Activated T-cell treated with anti-CD3 and anti-CD28 coated beads, Interleukin-2, amount 50 U/mL, for 24 hours (primary cell): ENCODE data around the gene RAD9A.

Source experiments
- DNase-seq: peaks from one replicate; pipeline ENCODE4 v3.0.0-alpha.2; 2020
- H3K27ac Mint-ChIP-seq: 2 replicates; pipeline ENCODE4 v1.8.0; 2020; ENCODE audit warnings: mild to moderate bottlenecking, mixed read lengths
- H3K27me3 Mint-ChIP-seq: 2 replicates; pipeline ENCODE4 v1.8.0; 2020; ENCODE audit warnings: mixed read lengths
- H3K36me3 Mint-ChIP-seq: 2 replicates; pipeline ENCODE4 v1.8.0; 2020; ENCODE audit warnings: low read depth, mixed read lengths
- H3K4me1 Mint-ChIP-seq: 2 replicates; pipeline ENCODE4 v1.8.0; 2020; ENCODE audit warnings: low read depth, mixed read lengths
- H3K4me3 Mint-ChIP-seq: 2 replicates; pipeline ENCODE4 v1.8.0; 2020; ENCODE audit warnings: mild to moderate bottlenecking, moderate library complexity, mixed read lengths
- H3K9me3 Mint-ChIP-seq: 2 replicates; pipeline ENCODE4 v1.8.0; 2020; ENCODE audit warnings: mixed read lengths

The RAD9A gene

DNA sequence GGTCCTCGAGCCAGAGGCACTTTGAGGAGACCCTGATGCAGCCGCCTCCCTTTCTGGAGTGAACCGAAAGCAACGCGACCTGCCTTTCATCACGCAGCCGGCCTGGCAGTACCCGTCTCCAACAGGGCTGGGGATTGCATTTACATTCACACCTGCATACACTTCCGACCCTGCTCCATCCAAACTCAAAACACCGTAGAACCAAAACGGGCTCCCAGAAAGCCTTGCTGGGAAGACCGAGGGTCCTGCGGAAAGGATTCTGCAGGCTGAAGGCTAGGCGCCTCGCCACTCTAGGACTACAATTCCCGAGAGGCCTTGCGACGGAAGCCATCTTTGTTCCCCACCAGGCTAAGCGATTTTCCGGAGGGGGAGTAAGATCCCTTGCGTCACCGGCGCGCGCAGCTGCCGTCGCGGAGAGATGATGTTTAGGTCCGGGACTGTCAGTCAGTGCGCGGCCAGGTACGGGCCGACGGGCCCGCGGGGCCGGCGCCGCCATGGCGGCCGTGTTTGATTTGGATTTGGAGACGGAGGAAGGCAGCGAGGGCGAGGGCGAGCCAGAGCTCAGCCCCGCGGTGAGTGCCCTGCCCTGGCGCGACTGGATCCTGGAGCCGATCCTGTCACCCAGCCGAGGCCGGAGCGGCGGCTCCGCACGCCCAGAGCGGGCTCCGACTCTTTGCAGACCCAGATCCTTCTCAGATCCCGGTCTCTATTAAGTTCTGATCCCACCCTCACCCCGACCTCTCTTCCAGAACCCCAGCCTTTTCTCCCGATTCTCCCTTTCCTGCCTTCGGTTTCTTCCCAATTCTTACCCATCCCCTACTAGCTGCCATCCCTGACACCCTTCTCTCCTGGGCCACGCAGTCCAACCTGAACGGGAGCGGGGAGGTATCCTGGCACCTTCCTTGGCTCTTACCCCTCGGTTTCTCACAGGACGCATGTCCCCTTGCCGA is 36.5 kb downstream of the RAD9A start, which contains the start of gene RPS6KB2:
RPS6KB2 (plus strand) TSS at position 443 of the 950 bp plus-strand sequence; CDS start at position 495, 52 bp downstream.
- Mint-ChIP-seq H3K4me1 (peaks cover 42% of the 10 kb centered on the region), H3K4me3 (peak within 1 kb of the TSS; percentile 92), H3K36me3 (peaks cover 48% of the 10 kb centered on the region), H3K9me3 (no peaks in the 10 kb centered on the region), H3K27ac (peak within 1 kb of the TSS; percentile 97), H3K27me3 (no peaks in the 10 kb centered on the region)
- peak; percentile 100 for DNase-seq

DNA sequence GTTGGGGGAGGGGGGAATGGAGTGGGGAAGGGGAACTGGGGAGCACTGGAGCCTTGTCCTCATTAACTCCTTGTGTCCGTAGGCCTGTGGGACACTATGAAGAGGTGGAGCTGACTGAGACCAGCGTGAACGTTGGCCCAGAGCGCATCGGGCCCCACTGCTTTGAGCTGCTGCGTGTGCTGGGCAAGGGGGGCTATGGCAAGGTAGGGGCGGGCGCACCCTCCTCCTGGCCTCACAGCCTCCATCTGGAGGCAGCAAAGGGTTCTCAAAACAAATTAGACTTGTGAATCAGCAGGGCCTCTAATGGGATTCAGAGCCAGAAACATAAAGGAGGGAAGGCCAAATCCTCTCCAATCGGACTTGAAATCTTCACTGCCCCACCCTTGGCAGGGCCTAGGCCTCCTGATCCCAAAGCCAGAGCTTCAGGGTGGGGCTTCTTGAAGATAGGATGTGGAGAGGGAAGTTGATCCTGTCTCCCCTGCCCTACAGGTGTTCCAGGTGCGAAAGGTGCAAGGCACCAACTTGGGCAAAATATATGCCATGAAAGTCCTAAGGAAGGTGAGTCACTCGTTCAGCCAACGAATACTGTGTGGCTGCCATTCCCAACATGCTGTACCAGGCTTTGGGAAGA is 37.4 kb downstream of the RAD9A start:
- Mint-ChIP-seq H3K9me3 (no peaks in the 10 kb centered on the region), H3K27ac (peak overlapping the region; percentile 97), H3K4me1 (peaks cover 50% of the 10 kb centered on the region), H3K27me3 (no peaks in the 10 kb centered on the region), H3K4me3 (peak overlapping the region; percentile 92), H3K36me3 (peaks cover 56% of the 10 kb centered on the region)
- DNase-seq, result no peak

DNA sequence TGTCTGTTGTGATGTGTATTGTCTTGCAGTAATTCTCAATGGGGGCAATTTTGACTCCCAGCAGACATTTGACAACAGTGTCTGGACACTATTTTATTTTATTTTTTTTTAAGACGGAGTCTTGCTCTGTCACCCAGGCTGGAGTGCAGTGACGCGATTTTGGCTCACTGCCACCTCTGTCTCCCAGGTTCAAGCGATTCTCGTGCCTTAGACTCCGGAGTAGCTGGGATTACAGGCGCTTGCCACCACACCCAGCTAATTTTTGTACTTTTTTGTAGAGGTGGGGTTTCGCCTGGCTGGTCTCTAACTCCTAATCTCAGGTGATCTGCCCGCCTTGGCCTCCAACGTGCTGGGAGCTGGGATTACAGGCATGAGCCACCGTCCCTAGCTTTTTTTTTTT is 37.9 kb downstream of the RAD9A start:
- Mint-ChIP-seq H3K4me1 (peaks cover 56% of the 10 kb centered on the region), H3K27me3 (no peaks in the 10 kb centered on the region), H3K9me3 (no peaks in the 10 kb centered on the region), H3K4me3 (peak overlapping the region; percentile 92), H3K36me3 (peaks cover 61% of the 10 kb centered on the region), H3K27ac (peak overlapping the region; percentile 97)
- no peak for DNase-seq

DNA sequence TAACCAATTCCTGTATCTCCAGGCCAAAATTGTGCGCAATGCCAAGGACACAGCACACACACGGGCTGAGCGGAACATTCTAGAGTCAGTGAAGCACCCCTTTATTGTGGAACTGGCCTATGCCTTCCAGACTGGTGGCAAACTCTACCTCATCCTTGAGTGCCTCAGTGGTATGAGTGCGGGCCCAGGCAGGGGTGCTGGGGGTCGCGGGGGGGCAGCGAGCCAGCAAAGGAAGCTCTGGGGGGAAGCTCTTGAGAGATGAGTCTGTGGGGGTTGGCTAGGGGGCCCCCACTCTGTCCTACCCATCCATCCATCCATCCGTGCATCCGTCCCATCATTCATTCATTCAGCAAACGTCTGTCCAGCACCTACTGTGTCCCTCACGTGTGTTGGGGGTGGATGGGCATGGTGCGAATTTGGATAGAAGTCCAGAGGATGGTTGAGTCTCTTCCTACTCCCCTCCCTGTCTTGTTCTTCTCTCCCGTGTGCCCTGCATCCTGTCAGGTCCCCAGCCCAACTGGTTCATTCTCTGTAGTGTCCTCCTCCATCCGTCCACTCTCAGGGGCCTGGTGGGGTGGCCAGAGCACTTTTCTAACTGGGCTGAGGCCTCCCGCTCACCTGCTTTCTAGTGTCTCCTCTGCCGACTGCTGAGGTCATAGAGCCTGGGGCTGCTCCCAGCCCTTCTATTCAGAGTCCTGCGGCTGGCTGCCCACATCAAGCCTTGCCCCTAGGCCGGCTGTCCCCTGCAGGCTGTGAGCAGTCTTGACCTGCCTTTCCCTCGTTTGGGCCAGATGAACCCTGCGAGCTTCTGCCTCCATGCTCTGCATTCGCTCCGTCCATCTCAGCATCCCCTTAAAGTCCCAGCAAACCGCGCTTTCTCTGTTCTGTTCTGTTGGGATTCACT is 39.8 kb downstream of the RAD9A start:
- no peak for DNase-seq
- no peaks in the 10 kb centered on the region for H3K27me3 Mint-ChIP-seq
- peak overlapping the region; percentile 97 for H3K27ac Mint-ChIP-seq
- H3K4me3 Mint-ChIP-seq, result no peak overlapping the region
- peaks cover 77% of the 10 kb centered on the region for H3K36me3 Mint-ChIP-seq
- peaks cover 68% of the 10 kb centered on the region for H3K4me1 Mint-ChIP-seq
- H3K9me3 Mint-ChIP-seq, result no peaks in the 10 kb centered on the region

DNA sequence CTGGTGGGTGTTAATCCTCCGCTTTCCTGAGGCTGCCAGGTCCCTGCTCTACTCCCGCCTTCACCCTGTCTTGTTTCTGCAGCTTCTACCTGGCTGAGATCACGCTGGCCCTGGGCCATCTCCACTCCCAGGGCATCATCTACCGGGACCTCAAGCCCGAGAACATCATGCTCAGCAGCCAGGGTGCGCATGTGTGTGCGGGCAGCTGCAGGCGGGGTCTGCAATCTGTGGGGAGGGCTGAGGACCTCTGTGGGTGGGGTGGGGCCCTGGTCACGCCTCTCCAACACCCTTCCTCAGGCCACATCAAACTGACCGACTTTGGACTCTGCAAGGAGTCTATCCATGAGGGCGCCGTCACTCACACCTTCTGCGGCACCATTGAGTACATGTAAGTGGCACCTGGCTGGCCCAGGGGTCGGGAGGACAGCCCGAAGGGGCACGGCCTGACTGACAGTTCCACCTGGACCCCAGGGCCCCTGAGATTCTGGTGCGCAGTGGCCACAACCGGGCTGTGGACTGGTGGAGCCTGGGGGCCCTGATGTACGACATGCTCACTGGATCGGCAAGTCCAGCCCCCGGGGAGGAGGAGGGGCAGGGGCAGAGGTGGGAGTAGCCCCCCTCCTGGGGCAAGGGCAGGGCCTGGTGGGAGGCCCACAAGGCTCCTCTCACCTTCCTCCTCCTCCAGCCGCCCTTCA is 41.0 kb downstream of the RAD9A start:
- no peak overlapping the region for H3K4me3 Mint-ChIP-seq
- H3K27ac Mint-ChIP-seq, result peak overlapping the region; percentile 97
- peaks cover 88% of the 10 kb centered on the region for H3K36me3 Mint-ChIP-seq

DNA sequence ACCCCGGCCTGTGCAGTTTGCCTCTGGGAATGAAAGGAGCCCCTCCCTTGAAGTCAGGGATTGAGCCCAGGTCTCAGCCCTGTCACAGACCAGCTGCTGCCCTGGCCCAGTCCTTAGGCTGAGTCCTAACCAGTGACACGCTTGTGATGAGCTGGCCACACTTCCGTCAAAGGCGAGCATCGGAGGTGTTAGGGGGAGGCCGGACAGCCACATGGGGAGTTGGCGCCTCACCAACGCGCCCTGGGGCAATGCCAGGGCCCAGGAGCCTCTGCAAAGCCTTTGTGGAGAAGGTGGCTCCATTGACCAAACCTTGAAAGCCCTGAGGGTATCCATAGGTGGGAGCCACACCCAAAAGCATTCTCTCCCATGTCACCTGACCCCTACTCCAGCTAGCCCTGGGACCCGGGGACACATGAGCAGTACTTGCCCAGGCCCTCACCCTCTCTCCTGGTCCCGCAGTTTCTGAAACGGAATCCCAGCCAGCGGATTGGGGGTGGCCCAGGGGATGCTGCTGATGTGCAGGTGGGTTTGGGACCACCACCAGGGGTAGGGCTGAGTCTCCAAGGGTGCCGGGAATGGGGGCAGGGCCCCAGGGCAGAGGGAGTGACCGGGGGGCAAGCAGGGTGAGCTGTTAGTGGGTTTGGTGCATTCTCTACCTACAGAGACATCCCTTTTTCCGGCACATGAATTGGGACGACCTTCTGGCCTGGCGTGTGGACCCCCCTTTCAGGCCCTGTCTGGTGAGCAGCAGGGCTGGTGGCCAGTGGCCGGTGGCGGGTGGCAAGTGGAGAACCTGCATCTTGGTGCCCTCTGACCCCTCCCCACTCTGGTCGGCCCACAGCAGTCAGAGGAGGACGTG is 42.0 kb downstream of the RAD9A start:
- Mint-ChIP-seq H3K9me3 (no peaks in the 10 kb centered on the region), H3K36me3 (peaks cover 93% of the 10 kb centered on the region), H3K4me1 (peaks cover 62% of the 10 kb centered on the region), H3K27ac (peak overlapping the region; percentile 97), H3K4me3 (peak overlapping the region; percentile 57), H3K27me3 (no peaks in the 10 kb centered on the region)
- peak; percentile 54 for DNase-seq

More for the DNA sequence above, 41.0 kb downstream of the RAD9A start:
- peak; percentile 43 for DNase-seq
- Mint-ChIP-seq H3K27me3 (no peaks in the 10 kb centered on the region), H3K9me3 (no peaks in the 10 kb centered on the region), H3K4me1 (peaks cover 63% of the 10 kb centered on the region)

DNA sequence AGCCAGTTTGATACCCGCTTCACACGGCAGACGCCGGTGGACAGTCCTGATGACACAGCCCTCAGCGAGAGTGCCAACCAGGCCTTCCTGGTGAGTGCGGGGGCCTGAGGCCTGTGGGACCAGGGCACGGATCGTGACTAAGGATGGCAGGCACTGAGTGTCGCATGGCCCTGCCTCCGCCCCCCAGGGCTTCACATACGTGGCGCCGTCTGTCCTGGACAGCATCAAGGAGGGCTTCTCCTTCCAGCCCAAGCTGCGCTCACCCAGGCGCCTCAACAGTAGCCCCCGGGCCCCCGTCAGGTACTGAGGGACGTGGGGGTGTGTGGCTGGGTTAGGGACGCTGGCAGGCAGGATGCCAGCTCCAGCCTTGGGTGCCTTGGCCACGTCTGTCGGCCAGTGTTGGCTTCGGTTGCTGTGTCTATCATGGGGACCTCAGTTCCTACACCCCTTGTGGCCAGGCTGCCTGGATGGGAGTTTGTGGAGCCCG is 42.7 kb downstream of the RAD9A start:
- peak overlapping the region; percentile 57 for H3K4me3 Mint-ChIP-seq
- peak; percentile 68 for DNase-seq
- peaks cover 65% of the 10 kb centered on the region for H3K4me1 Mint-ChIP-seq
- peak overlapping the region; percentile 97 for H3K27ac Mint-ChIP-seq
- no peaks in the 10 kb centered on the region for H3K9me3 Mint-ChIP-seq
- H3K27me3 Mint-ChIP-seq, result no peaks in the 10 kb centered on the region
- H3K36me3 Mint-ChIP-seq, result peaks cover 94% of the 10 kb centered on the region

DNA sequence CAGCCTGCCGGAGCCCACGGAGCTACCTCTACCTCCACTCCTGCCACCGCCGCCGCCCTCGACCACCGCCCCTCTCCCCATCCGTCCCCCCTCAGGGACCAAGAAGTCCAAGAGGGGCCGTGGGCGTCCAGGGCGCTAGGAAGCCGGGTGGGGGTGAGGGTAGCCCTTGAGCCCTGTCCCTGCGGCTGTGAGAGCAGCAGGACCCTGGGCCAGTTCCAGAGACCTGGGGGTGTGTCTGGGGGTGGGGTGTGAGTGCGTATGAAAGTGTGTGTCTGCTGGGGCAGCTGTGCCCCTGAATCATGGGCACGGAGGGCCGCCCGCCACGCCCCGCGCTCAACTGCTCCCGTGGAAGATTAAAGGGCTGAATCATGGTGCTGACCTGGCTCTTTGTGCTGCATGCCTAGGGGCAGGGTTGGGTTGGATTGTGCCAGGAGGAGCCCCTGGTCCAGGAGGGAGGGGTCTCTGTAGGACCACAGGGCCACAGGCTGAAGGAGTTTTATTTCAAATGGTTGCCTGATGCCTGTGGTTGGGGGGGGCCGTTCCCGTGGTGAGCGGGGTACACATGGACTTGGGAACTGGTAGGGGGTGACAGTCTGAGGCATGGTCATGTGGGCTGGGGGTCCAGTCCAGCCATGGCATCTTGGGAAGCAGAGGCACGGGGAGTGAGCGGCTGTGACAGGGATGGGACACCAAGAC is 43.4 kb downstream of the RAD9A start:
- no peaks in the 10 kb centered on the region for H3K9me3 Mint-ChIP-seq

DNA sequence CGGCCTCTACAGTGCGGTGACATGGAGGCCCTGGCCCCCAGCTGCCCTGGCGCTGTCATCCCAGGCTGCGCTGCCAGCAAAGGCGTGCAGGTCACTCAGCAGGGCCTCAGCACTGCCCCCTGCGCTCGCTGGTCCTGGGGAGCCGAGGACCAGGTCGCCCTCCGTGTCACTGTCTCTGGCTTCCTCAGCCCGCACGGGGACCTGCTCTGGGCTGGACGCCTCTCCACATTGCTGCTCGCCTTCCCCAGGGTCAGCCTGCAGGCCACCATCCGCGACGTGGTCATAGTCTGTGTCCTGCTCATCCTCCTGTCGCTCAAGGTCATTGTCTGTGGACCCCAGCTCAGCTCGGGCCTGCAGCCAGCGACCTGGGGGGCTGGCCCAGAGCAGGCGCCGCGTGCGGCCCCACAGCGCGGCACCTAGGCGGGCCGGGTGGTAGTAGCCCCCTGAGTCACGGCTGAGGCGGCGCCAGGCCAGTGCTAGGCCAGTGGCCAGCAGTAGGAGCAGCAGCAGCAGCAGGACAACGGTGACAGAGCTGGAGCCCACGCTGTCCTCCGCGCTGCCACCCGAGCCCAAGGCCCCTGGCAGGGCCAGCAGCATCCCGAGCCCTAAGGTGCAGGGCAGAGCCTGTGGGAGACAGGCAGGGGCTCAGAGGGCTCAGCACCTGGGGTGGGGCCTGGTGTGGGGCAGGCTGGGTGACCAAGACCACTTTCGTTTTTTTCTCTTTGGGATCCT is 44.1 kb downstream of the RAD9A start:
- peak overlapping the region; percentile 92 for H3K27ac Mint-ChIP-seq
- H3K4me1 Mint-ChIP-seq, result peaks cover 70% of the 10 kb centered on the region
- no peaks in the 10 kb centered on the region for H3K27me3 Mint-ChIP-seq
- H3K36me3 Mint-ChIP-seq, result peaks cover 88% of the 10 kb centered on the region
- no peaks in the 10 kb centered on the region for H3K9me3 Mint-ChIP-seq
- H3K4me3 Mint-ChIP-seq, result peak overlapping the region; percentile 96
- peak; percentile 56 for DNase-seq

More for the DNA sequence above, 43.4 kb downstream of the RAD9A start:
- peak overlapping the region; percentile 97 for H3K27ac Mint-ChIP-seq
- H3K36me3 Mint-ChIP-seq, result peaks cover 95% of the 10 kb centered on the region
- DNase-seq, result peak; percentile 70
- H3K4me1 Mint-ChIP-seq, result peaks cover 68% of the 10 kb centered on the region
- H3K4me3 Mint-ChIP-seq, result peak overlapping the region; percentile 96
- H3K27me3 Mint-ChIP-seq, result no peaks in the 10 kb centered on the region

DNA sequence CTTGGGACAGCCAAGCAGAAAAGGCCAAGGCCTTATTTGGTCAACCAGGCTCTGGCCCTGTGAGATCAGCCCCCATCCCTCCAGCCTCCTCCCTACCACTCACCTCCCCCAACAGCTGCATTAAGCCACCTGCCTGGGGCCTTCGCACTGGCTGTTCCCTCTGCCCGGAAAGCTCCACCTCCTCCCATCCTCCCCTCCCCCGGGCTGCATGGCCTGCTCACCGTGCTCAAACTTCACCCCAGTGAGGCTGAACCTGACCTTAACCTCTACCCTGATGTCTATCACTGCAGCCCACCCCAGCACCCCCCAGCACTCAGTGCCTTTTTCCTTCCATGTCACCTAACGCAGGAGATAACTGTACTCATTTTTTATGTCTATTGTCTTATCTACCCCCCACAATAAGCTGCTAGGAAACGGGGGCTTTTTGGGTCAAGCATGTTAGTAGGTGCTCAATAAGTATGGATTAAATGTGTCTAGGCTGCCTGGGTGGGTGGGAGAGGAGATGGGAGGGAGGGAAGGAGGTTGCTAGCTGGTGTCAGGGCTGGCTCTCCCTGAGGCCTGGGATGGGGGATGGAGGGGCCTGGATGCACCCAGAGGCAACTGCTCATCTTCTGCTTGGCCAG is 44.8 kb downstream of the RAD9A start:
- peak; percentile 86 for DNase-seq
- Mint-ChIP-seq H3K9me3 (no peaks in the 10 kb centered on the region), H3K27ac (peak overlapping the region; percentile 92), H3K36me3 (peaks cover 82% of the 10 kb centered on the region), H3K27me3 (no peaks in the 10 kb centered on the region), H3K4me3 (peak overlapping the region; percentile 96), H3K4me1 (peaks cover 72% of the 10 kb centered on the region)

DNA sequence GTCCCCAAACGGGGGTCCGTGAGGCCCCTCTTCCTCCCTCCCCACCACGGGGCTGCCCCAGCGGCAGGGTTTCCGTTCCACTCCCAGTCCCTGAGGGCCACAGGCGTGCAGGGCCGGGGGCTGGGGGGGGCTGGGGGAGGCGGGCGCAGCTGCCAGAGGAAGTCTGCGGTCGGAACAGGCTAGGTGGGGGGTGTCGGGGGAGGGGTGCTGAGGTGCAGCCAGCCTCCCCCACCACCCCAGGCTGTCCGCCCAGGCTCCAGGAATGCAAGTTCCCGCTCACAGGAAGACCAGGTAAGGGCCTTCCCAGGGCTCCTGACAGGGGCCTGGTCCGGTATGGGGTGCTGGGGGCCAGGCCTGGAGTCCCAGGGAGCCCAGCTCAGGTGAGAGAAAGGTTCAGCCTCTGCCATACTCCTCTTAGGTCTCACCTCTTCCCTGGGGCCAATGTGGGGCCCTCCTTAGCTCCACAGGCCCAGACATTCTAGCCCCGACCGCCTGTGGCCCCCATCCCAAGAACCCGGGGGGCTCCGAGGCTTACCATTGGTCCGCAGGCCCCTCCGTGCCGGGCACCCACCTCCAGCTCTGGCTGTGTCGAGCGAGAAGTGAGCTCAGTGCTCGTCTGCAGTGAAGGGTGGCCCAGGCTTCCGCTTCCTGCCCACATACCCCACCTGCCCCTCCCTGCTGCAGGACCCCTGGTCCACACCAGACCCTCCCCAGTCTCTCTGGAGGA is 45.5 kb downstream of the RAD9A start, which contains the start of gene PTPRCAP:
PTPRCAP (minus strand) TSS at position 601 of the 727 bp plus-strand sequence; CDS start at position 538, 63 bp downstream.
- Mint-ChIP-seq H3K9me3 (no peaks in the 10 kb centered on the region), H3K27me3 (no peaks in the 10 kb centered on the region), H3K4me1 (peaks cover 71% of the 10 kb centered on the region), H3K36me3 (peaks cover 75% of the 10 kb centered on the region), H3K4me3 (peak within 1 kb of the TSS; percentile 96), H3K27ac (peak within 1 kb of the TSS; percentile 93)
- DNase-seq, result peak; percentile 85
